ENCODE results near the gene FBN1. TPM values are rescaled to one million over a fixed set of nuclear protein-coding genes. Genes with fewer than 3 reads are reported as not detected.
A peak's percentile ranks its signal among the peaks of the same experiment; 100 is the strongest.

The FBN1 gene
- total RNA-seq, 4 donors from 2014 or later = 13.0 to 28.0 (median 20.9) TPM

DNA sequence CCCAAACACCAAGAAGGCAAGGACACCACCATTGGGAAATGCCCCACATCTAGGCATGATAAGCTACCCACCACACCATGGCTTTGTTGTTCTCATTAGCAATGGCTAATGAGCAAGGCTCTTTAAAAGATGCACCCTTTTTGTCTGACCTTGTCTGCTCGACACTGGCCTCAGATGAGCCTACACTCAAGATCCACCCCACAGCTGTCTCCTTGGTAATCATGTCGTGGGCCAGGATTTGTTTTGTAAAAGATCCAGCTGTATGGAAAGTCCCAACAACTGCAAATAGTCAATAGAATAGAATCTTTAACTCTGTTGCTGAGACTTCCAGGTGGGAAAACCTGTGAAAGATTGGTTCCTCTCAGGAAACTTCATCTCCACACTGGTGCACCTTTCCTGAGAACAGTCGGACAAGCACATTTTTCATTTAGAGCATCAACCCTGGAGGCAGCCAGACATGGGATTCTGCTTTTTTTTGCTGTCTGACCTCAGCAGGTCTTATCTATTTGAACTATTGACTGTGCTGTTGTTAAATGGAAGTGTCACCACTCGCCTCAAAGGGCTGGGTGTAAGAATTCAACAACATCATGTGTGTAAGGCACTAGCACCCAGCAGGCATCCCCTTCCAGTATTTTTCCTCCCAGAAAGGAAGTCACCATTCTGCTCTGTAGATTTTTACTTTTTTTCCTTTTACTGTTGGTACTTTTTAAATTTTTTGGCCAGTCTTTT is 278.8 kb downstream of the FBN1 start:
- Histone ChIP-seq H3K4me1 (no peaks in the 10 kb centered on the region), H3K9me3 (no peaks in the 10 kb centered on the region), H3K4me3 (no peak overlapping the region), H3K27me3 (no peaks in the 10 kb centered on the region), H3K27ac (peak overlapping the region; percentile 36 to 60 (median 48)), H3K36me3 (no peaks in the 10 kb centered on the region)
- in situ Hi-C loops (cut with MboI; ENCODE audit: low sequenced_read_pairs in 4 of 4) = loop anchor here (25.0 kb wide), 2 partner anchors 271 to 446 kb away; partner anchors contain the start of genes CEP152 (in 3 of the 4) and FBN1 (in 2 of the 4)
- ATAC-seq = no peak
- TF ChIP-seq, protein P1, sequence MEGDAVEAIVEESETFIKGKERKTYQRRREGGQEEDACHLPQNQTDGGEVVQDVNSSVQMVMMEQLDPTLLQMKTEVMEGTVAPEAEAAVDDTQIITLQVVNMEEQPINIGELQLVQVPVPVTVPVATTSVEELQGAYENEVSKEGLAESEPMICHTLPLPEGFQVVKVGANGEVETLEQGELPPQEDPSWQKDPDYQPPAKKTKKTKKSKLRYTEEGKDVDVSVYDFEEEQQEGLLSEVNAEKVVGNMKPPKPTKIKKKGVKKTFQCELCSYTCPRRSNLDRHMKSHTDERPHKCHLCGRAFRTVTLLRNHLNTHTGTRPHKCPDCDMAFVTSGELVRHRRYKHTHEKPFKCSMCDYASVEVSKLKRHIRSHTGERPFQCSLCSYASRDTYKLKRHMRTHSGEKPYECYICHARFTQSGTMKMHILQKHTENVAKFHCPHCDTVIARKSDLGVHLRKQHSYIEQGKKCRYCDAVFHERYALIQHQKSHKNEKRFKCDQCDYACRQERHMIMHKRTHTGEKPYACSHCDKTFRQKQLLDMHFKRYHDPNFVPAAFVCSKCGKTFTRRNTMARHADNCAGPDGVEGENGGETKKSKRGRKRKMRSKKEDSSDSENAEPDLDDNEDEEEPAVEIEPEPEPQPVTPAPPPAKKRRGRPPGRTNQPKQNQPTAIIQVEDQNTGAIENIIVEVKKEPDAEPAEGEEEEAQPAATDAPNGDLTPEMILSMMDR (IDR thresholded peaks at IDR 0.05 in 4 of 5, conservative IDR thresholded peaks at IDR 0.05 in 1 of 5) = no peak
- TF ChIP-seq POLR2A (IDR thresholded peaks at IDR 0.05) = no peak
- no peak for DNase-seq
- intact Hi-C loops (cut with DNase I; ENCODE audit: low total_unique reads) = loop anchor here (5.0 kb wide), 1 partner anchor 46 kb away; no protein-coding TSS in a partner anchor

DNA sequence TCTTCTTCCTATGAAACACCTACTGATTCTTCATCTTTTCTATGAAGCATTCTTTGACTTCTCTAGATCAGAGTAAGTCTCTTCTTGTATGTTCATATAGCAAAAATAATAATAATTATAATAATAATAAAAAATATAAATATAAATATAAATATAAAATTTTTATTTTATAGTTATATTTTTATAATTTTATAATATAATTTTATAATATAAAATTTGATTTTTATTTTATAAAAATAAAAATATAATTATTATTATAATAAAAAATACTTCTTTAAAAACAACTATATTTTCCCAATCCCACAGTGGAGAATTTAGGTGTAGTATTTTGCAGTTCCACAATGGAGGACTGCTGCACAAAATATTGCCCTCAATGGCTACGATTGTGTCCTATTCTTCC is 279.9 kb downstream of the FBN1 start:
- H3K4me3 ChIP-seq = no peak overlapping the region
- H3K4me1 ChIP-seq = no peaks in the 10 kb centered on the region
- intact Hi-C loops (cut with DNase I; ENCODE audit: low total_unique reads) = loop anchor here (5.0 kb wide), 1 partner anchor 47 kb away; no protein-coding TSS in a partner anchor
- DNase-seq (no peak), ATAC-seq (no peak)
- in situ Hi-C loops (cut with MboI; ENCODE audit: low sequenced_read_pairs in 4 of 4) = loop anchor here (25.0 kb wide), 2 partner anchors 272 to 447 kb away; partner anchors contain the start of genes CEP152 (in 3 of the 4) and FBN1 (in 2 of the 4)
- H3K27me3 ChIP-seq = no peaks in the 10 kb centered on the region
- H3K27ac ChIP-seq = no peak overlapping the region
- no peaks in the 10 kb centered on the region for H3K9me3 ChIP-seq
- TF ChIP-seq POLR2A (IDR thresholded peaks at IDR 0.05) = no peak
- TF ChIP-seq, protein P1 (IDR thresholded peaks at IDR 0.05 in 4 of 5, conservative IDR thresholded peaks at IDR 0.05 in 1 of 5) = no peak
- H3K36me3 ChIP-seq = no peaks in the 10 kb centered on the region

DNA sequence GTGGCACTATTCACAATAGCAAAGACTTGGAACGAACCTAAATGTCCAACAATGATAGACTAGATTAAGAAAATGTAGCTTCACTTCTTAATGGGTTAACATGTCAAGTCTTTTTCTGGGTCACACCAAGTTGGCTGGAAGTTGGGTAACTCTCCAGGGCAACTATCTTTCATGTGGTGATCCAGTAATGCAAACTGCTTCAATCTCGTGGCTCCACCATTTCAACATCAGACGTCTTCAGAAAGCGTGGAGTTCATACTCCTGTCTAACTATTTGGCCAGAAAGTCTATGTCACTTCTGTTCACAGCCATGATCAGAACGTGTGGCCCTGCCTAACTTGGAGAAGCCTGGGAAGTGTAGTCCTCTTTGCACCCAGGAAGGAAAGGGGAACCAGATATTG is 282.0 kb downstream of the FBN1 start:
- no peak overlapping the region for H3K4me3 ChIP-seq
- intact Hi-C loops (cut with DNase I; ENCODE audit: low total_unique reads) (no loop called here), in situ Hi-C loops (cut with MboI; ENCODE audit: low sequenced_read_pairs in 4 of 4) (loop anchor here (25.0 kb wide), 2 partner anchors 274 to 449 kb away; partner anchors contain the start of genes CEP152 (in 3 of the 4) and FBN1 (in 2 of the 4))
- H3K36me3 ChIP-seq = no peaks in the 10 kb centered on the region
- TF ChIP-seq, protein P1 (IDR thresholded peaks at IDR 0.05 in 4 of 5, conservative IDR thresholded peaks at IDR 0.05 in 1 of 5) = no peak
- no peak for TF ChIP-seq POLR2A (IDR thresholded peaks at IDR 0.05)
- H3K27me3 ChIP-seq = no peaks in the 10 kb centered on the region
- ATAC-seq (no peak), DNase-seq (no peak)
- H3K27ac ChIP-seq = no peak overlapping the region
- no peaks in the 10 kb centered on the region for H3K4me1 ChIP-seq
- H3K9me3 ChIP-seq = no peaks in the 10 kb centered on the region

DNA sequence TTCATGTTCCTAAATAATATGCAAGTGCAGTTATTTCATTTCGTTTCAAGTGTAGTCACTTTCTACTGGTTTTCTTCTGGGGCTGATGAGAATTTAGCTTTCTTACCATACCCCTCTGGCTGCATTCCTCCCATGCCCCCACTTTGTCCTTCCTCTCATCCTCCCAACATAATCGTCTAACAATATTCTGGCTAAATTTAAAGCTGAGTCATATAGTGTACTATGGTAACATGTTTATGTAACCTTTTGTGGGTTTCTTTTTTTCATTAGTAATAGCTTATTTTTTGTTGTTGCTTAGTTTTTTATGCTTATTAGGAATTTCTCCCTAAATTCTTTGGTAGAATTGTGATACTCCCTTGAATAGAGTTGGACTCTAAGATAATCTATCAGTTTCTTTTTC is 283.8 kb downstream of the FBN1 start:
- Histone ChIP-seq H3K9me3 (no peaks in the 10 kb centered on the region), H3K27ac (no peak overlapping the region), H3K4me1 (no peaks in the 10 kb centered on the region), H3K36me3 (no peaks in the 10 kb centered on the region), H3K27me3 (no peaks in the 10 kb centered on the region), H3K4me3 (no peak overlapping the region)
- TF ChIP-seq, protein P1 (IDR thresholded peaks at IDR 0.05 in 4 of 5, conservative IDR thresholded peaks at IDR 0.05 in 1 of 5) = no peak
- no peak for TF ChIP-seq POLR2A (IDR thresholded peaks at IDR 0.05)
- DNase-seq (no peak), ATAC-seq (no peak)
- in situ Hi-C loops (cut with MboI; ENCODE audit: low sequenced_read_pairs in 4 of 4) = loop anchor here (25.0 kb wide), 2 partner anchors 276 to 451 kb away; partner anchors contain the start of genes CEP152 (in 3 of the 4) and FBN1 (in 2 of the 4)
- intact Hi-C loops (cut with DNase I; ENCODE audit: low total_unique reads) = no loop called here

All from gastrocnemius medialis (tissue), 4 donors.